HepG2 (cell line): Measurements from ENCODE around the gene MAEA.

Experiments
- DNMT3B ChIP-seq: conservative IDR thresholded peaks from 2 replicates; pipeline ENCODE4 v1.6.1; 2016; ENCODE audit warnings: missing biosample characterization, control low read depth
- KLF11 ChIP-seq: IDR thresholded peaks from 2 replicates; pipeline ENCODE4 v1.6.1; 2016; ENCODE audit warnings: missing compliant biosample characterization
- KLF16 ChIP-seq, 2 experiments: sonication (generic) in 1 of 2; formaldehyde crosslinking in 1 of 2; IDR thresholded peaks; 2 replicates each; pipeline versions ENCODE4 v1.6.1 to v1.8.0; 2016 to 2023; ENCODE audit warnings: missing genetic modification reagents in 2 of 2, missing compliant biosample characterization in 1 of 2
- MXI1 ChIP-seq: IDR thresholded peaks from 3 replicates; pipeline ENCODE4 v1.6.1; 2012; ENCODE audit warnings: low read depth, low read length, inconsistent platforms, borderline replicate concordance
- TBL1XR1 ChIP-seq: fragments of 150-350 bp; IDR thresholded peaks from 2 replicates; pipeline ENCODE4 v1.6.1; 2014; ENCODE audit warnings: borderline replicate concordance, low read length; ENCODE audit not compliant: partially characterized antibody
- ZFP36 ChIP-seq: fragments of 150-350 bp; IDR thresholded peaks from 2 replicates; pipeline ENCODE4 v1.6.1; 2018; ENCODE audit warnings: borderline replicate concordance, low read length, low read depth; ENCODE audit not compliant: partially characterized antibody
- TF ChIP-seq, protein P1 (sequence below), 2 experiments: sonication (generic) in 1 of 2; formaldehyde crosslinking in 1 of 2; IDR thresholded peaks; 2 replicates each; pipeline versions ENCODE4 v1.4.0 to v1.6.1; 2018 to 2020; ENCODE audit warnings: missing genetic modification reagents in 2 of 2, borderline replicate concordance in 1 of 2, low read depth in 1 of 2, mild to moderate bottlenecking in 1 of 2, missing biosample characterization in 1 of 2
- TF ChIP-seq, protein P2 (sequence below): sonication (generic); formaldehyde crosslinking; IDR thresholded peaks from 2 replicates; pipeline ENCODE4 v1.4.0; 2020; ENCODE audit warnings: low read depth, mild to moderate bottlenecking, missing genetic modification reagents

GRCh38 chr4:1375051-1375721 is 85.5 kb downstream of the MAEA start:
- TF ChIP-seq KLF16 (CRISPR knock-in tag; IDR thresholded peaks at IDR 0.05) (no peak), TBL1XR1 (no peak), DNMT3B (CRISPR knock-in tag) (no peak), ZFP36 (no peak), MXI1 (no peak), KLF11 (CRISPR knock-in tag) (no peak)
- TF ChIP-seq, protein P1, sequence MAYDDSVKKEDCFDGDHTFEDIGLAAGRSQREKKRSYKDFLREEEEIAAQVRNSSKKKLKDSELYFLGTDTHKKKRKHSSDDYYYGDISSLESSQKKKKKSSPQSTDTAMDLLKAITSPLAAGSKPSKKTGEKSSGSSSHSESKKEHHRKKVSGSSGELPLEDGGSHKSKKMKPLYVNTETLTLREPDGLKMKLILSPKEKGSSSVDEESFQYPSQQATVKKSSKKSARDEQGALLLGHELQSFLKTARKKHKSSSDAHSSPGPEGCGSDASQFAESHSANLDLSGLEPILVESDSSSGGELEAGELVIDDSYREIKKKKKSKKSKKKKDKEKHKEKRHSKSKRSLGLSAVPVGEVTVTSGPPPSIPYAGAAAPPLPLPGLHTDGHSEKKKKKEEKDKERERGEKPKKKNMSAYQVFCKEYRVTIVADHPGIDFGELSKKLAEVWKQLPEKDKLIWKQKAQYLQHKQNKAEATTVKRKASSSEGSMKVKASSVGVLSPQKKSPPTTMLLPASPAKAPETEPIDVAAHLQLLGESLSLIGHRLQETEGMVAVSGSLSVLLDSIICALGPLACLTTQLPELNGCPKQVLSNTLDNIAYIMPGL (CRISPR knock-in tag; IDR thresholded peaks at IDR 0.05; ENCODE audit: borderline replicate concordance in 1 of 2, low read depth in 1 of 2): no peak
- TF ChIP-seq, protein P2, sequence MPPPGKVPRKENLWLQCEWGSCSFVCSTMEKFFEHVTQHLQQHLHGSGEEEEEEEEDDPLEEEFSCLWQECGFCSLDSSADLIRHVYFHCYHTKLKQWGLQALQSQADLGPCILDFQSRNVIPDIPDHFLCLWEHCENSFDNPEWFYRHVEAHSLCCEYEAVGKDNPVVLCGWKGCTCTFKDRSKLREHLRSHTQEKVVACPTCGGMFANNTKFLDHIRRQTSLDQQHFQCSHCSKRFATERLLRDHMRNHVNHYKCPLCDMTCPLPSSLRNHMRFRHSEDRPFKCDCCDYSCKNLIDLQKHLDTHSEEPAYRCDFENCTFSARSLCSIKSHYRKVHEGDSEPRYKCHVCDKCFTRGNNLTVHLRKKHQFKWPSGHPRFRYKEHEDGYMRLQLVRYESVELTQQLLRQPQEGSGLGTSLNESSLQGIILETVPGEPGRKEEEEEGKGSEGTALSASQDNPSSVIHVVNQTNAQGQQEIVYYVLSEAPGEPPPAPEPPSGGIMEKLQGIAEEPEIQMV (CRISPR knock-in tag): no peak
